GM23338 (cell line): Measurements from ENCODE around the gene BABAM1. TPM values are rescaled to one million over a fixed set of nuclear protein-coding genes. Genes with fewer than 3 reads are reported as not detected.

ENCODE experiments used
- ATAC-seq: fragments of 200-7000 bp; cut with Tn5 transposase; 3 replicates; pipeline ENCODE4 v1.9.1; 2020
- DNase-seq: peaks from one replicate; pipeline ENCODE4 v3.0.0-alpha.2; 2015; ENCODE audit warnings: low spot score
- H2AFZ ChIP-seq: fragments of 200-600 bp; sonication (generic); 2 replicates; pipeline ENCODE4 v1.8.0; 2016; ENCODE audit warnings: antibody characterized with exemption, mild to moderate bottlenecking, moderate library complexity
- H3F3A ChIP-seq: fragments of 200-600 bp; sonication (generic); replicated peaks from 2 replicates; pipeline ENCODE4 v1.8.0; 2017; ENCODE audit warnings: antibody characterized with exemption, mixed run types, low read depth
- H3K27ac ChIP-seq: fragments of 200-600 bp; sonication (generic); 2 replicates; pipeline ENCODE4 v1.6.1; 2016; ENCODE audit warnings: low read depth
- H3K27me3 ChIP-seq: fragments of 200-600 bp; sonication (generic); 2 replicates; pipeline ENCODE4 v1.8.0; 2016; ENCODE audit warnings: mild to moderate bottlenecking, mixed run types, moderate library complexity; ENCODE audit not compliant: insufficient read depth
- H3K36me3 ChIP-seq: fragments of 200-600 bp; sonication (generic); 2 replicates; pipeline ENCODE4 v1.8.0; 2016; ENCODE audit warnings: mild to moderate bottlenecking; ENCODE audit not compliant: insufficient read depth
- H3K4me1 ChIP-seq: fragments of 200-600 bp; sonication (generic); 2 replicates; pipeline ENCODE4 v1.8.0; 2016; ENCODE audit warnings: mild to moderate bottlenecking, moderate library complexity; ENCODE audit not compliant: insufficient read depth
- H3K4me2 ChIP-seq: fragments of 200-600 bp; sonication (generic); 2 replicates; pipeline ENCODE4 v1.7.1; 2017; ENCODE audit warnings: mixed run types
- H3K4me3 ChIP-seq: fragments of 200-600 bp; sonication (generic); 2 replicates; pipeline ENCODE4 v1.6.1; 2016; ENCODE audit warnings: mixed run types
- H3K79me2 ChIP-seq: fragments of 200-600 bp; sonication (generic); replicated peaks from 2 replicates; pipeline ENCODE4 v1.8.0; 2017; ENCODE audit warnings: mild to moderate bottlenecking; ENCODE audit not compliant: insufficient read depth
- H3K9me2 ChIP-seq: fragments of 200-600 bp; sonication (generic); 2 replicates; pipeline ENCODE4 v1.8.0; 2017; ENCODE audit not compliant: insufficient read depth
- H4K20me1 ChIP-seq: fragments of 200-600 bp; sonication (generic); replicated peaks from 2 replicates; pipeline ENCODE4 v1.8.0; 2017; ENCODE audit warnings: mild to moderate bottlenecking; ENCODE audit not compliant: insufficient read depth
- H3K27ac Mint-ChIP-seq: 2 replicates; pipeline ENCODE4 v1.8.0; 2020; ENCODE audit warnings: inconsistent platforms, mild to moderate bottlenecking, moderate library complexity, mixed read lengths
- H3K27me3 Mint-ChIP-seq: 3 replicates; pipeline ENCODE4 v1.8.0; 2022; ENCODE audit warnings: low read depth, mild to moderate bottlenecking, moderate library complexity, mixed read lengths, inconsistent platforms; ENCODE audit not compliant: insufficient read depth, poor library complexity
- H3K36me3 Mint-ChIP-seq: 3 replicates; pipeline ENCODE4 v1.8.0; 2021; ENCODE audit warnings: low read depth, mild to moderate bottlenecking, inconsistent platforms, moderate library complexity, mixed read lengths
- H3K4me1 Mint-ChIP-seq: 3 replicates; pipeline ENCODE4 v1.8.0; 2020; ENCODE audit warnings: mild to moderate bottlenecking, inconsistent platforms, mixed read lengths
- H3K4me3 Mint-ChIP-seq: 3 replicates; pipeline ENCODE4 v1.8.0; 2021; ENCODE audit warnings: moderate library complexity, mild to moderate bottlenecking, inconsistent platforms, mixed read lengths
- H3K9me3 Mint-ChIP-seq: 3 replicates; pipeline ENCODE4 v1.8.0; 2020; ENCODE audit warnings: moderate library complexity, mild to moderate bottlenecking, inconsistent platforms, mixed read lengths
- CREB1 ChIP-seq: fragments of 250-450 bp; sonication (Bioruptor Pico); IDR thresholded peaks from 2 replicates; pipeline ENCODE4 v1.5.0; 2020; ENCODE audit warnings: low read depth, mild to moderate bottlenecking, moderate library complexity
- EZH2 ChIP-seq: fragments of 200-600 bp; sonication (generic); IDR thresholded peaks from one replicate; pipeline ENCODE4 v1.8.0; 2017; ENCODE audit warnings: antibody characterized with exemption, mild to moderate bottlenecking, low read depth; ENCODE audit not compliant: unreplicated experiment
- EZH2phosphoT487 ChIP-seq: fragments of 200-600 bp; sonication (generic); IDR thresholded peaks from one replicate; pipeline ENCODE4 v1.8.1; 2018; ENCODE audit warnings: antibody characterized with exemption; ENCODE audit not compliant: unreplicated experiment
- JUNB ChIP-seq: IDR thresholded peaks from one replicate; pipeline ENCODE4 v1.6.1; 2016; ENCODE audit warnings: antibody characterized with exemption; ENCODE audit not compliant: unreplicated experiment
- NANOG ChIP-seq: IDR thresholded peaks from 2 replicates; pipeline ENCODE4 v1.6.1; 2016; ENCODE audit warnings: antibody characterized with exemption, borderline replicate concordance
- POLR2AphosphoS5 ChIP-seq: IDR thresholded peaks from 2 replicates; pipeline ENCODE4 v1.6.1; 2016; ENCODE audit warnings: antibody characterized with exemption, low read depth
- STAT1 ChIP-seq: IDR thresholded peaks from one replicate; pipeline ENCODE4 v1.6.1; 2016; ENCODE audit warnings: antibody characterized with exemption; ENCODE audit not compliant: unreplicated experiment
- ZNF114 ChIP-seq: fragments of 250-450 bp; sonication (Bioruptor Pico); IDR thresholded peaks from 2 replicates; pipeline ENCODE4 v1.5.0; 2020; ENCODE audit warnings: mild to moderate bottlenecking, moderate library complexity
- ZNF331 ChIP-seq: fragments of 250-450 bp; sonication (Bioruptor Pico); IDR thresholded peaks from 2 replicates; pipeline ENCODE4 v1.5.0; 2020; ENCODE audit warnings: low read depth, mild to moderate bottlenecking, moderate library complexity
- ZNF462 ChIP-seq: fragments of 250-450 bp; sonication (Bioruptor Pico); IDR thresholded peaks from 2 replicates; pipeline ENCODE4 v1.5.0; 2020; ENCODE audit warnings: mild to moderate bottlenecking, moderate library complexity
- polyA plus RNA-seq: library from polyadenylated mRNA; unstranded; fragments of >200 nt; fragmentation: Nextera tagmentation; extraction: Ambion mirVana; gene quantifications from 2 replicates; pipeline ENCODE4 v1.2.1, GENCODE V29; 2016
- total RNA-seq: library from RNA; depleted of rRNA; stranded (reverse); fragments of >200 nt; shearing (Covaris generic); gene quantifications from 2 replicates; pipeline ENCODE4 v1.2.3, GENCODE V29; 2014
- TF ChIP-seq, protein P1 (sequence below), 2 experiments: fragments of 200-600 bp in 1 of 2; sonication (generic) in 1 of 2; conservative IDR thresholded peaks; 2 replicates each; pipeline versions ENCODE4 v1.5.1 to v1.6.1; 2016 to 2017; ENCODE audit warnings: antibody characterized with exemption in 2 of 2, low read depth in 2 of 2, mild to moderate bottlenecking in 2 of 2, moderate library complexity in 1 of 2
- TF ChIP-seq, protein P2 (sequence below): IDR thresholded peaks from 2 replicates; pipeline ENCODE4 v1.6.1; 2016; ENCODE audit warnings: antibody characterized with exemption
- TF ChIP-seq, protein P3 (sequence below): IDR thresholded peaks from one replicate; pipeline ENCODE4 v1.6.1; 2018; ENCODE audit warnings: antibody characterized with exemption; ENCODE audit not compliant: unreplicated experiment

The BABAM1 gene
- total and polyA plus RNA-seq, 2 experiments from 2014 or later = 78.1 to 95.0 TPM

GRCh38 chr19:17312189-17313113 lies 45.2 kb downstream of the BABAM1 start:
- H3K27ac ChIP-seq = no peak overlapping the region
- H3K9me3 Mint-ChIP-seq = no peaks in the 10 kb centered on the region; the same call in 2 of the 3 replicates
- ATAC-seq = no peak

More at GRCh38 chr19:17312189-17313113, 45.2 kb downstream of the BABAM1 start:
- no peak for DNase-seq
- Histone ChIP-seq H3K27me3 (no peaks in the 10 kb centered on the region), H3K79me2 (peaks cover 25% of the 10 kb centered on the region), H3K4me3 (no peak overlapping the region), H3K36me3 (peaks cover 10% of the 10 kb centered on the region; the same call in 1 of the 2 replicates), H3K4me2 (no peak overlapping the region), H4K20me1 (peaks cover 16% of the 10 kb centered on the region), H3K9me2 (no peaks in the 10 kb centered on the region), H3F3A (peaks cover 14% of the 10 kb centered on the region), H3K4me1 (peaks cover 12% of the 10 kb centered on the region), H2AFZ (no peak overlapping the region)
- Mint-ChIP-seq H3K4me1 (peaks cover 16% of the 10 kb centered on the region), H3K27me3 (peaks cover 20% of the 10 kb centered on the region), H3K27ac (no peak overlapping the region), H3K36me3 (peaks cover 42% of the 10 kb centered on the region), H3K4me3 (no peak overlapping the region; the same call in 2 of the 3 replicates)
- TF ChIP-seq ZNF331 (CRISPR knock-in tag) = no peak
- no peak for TF ChIP-seq STAT1
- TF ChIP-seq EZH2 = no peak
- TF ChIP-seq EZH2phosphoT487 = no peak
- no peak for TF ChIP-seq JUNB
- no peak for TF ChIP-seq ZNF114 (CRISPR knock-in tag)
- TF ChIP-seq CREB1 (CRISPR knock-in tag) = no peak
- no peak for TF ChIP-seq NANOG
- TF ChIP-seq, protein P1, sequence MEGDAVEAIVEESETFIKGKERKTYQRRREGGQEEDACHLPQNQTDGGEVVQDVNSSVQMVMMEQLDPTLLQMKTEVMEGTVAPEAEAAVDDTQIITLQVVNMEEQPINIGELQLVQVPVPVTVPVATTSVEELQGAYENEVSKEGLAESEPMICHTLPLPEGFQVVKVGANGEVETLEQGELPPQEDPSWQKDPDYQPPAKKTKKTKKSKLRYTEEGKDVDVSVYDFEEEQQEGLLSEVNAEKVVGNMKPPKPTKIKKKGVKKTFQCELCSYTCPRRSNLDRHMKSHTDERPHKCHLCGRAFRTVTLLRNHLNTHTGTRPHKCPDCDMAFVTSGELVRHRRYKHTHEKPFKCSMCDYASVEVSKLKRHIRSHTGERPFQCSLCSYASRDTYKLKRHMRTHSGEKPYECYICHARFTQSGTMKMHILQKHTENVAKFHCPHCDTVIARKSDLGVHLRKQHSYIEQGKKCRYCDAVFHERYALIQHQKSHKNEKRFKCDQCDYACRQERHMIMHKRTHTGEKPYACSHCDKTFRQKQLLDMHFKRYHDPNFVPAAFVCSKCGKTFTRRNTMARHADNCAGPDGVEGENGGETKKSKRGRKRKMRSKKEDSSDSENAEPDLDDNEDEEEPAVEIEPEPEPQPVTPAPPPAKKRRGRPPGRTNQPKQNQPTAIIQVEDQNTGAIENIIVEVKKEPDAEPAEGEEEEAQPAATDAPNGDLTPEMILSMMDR (conservative IDR thresholded peaks at IDR 0.05; ENCODE audit: low read depth in 2 of 2) = no peak
- TF ChIP-seq ZNF462 = no peak
- TF ChIP-seq, protein P2, sequence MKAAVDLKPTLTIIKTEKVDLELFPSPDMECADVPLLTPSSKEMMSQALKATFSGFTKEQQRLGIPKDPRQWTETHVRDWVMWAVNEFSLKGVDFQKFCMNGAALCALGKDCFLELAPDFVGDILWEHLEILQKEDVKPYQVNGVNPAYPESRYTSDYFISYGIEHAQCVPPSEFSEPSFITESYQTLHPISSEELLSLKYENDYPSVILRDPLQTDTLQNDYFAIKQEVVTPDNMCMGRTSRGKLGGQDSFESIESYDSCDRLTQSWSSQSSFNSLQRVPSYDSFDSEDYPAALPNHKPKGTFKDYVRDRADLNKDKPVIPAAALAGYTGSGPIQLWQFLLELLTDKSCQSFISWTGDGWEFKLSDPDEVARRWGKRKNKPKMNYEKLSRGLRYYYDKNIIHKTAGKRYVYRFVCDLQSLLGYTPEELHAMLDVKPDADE = no peak
- TF ChIP-seq, protein P3, sequence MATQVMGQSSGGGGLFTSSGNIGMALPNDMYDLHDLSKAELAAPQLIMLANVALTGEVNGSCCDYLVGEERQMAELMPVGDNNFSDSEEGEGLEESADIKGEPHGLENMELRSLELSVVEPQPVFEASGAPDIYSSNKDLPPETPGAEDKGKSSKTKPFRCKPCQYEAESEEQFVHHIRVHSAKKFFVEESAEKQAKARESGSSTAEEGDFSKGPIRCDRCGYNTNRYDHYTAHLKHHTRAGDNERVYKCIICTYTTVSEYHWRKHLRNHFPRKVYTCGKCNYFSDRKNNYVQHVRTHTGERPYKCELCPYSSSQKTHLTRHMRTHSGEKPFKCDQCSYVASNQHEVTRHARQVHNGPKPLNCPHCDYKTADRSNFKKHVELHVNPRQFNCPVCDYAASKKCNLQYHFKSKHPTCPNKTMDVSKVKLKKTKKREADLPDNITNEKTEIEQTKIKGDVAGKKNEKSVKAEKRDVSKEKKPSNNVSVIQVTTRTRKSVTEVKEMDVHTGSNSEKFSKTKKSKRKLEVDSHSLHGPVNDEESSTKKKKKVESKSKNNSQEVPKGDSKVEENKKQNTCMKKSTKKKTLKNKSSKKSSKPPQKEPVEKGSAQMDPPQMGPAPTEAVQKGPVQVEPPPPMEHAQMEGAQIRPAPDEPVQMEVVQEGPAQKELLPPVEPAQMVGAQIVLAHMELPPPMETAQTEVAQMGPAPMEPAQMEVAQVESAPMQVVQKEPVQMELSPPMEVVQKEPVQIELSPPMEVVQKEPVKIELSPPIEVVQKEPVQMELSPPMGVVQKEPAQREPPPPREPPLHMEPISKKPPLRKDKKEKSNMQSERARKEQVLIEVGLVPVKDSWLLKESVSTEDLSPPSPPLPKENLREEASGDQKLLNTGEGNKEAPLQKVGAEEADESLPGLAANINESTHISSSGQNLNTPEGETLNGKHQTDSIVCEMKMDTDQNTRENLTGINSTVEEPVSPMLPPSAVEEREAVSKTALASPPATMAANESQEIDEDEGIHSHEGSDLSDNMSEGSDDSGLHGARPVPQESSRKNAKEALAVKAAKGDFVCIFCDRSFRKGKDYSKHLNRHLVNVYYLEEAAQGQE = no peak
- TF ChIP-seq POLR2AphosphoS5 = no peak
